Panc1 (cell line): ENCODE data around the gene SPEG. TPM values are rescaled to one million over a fixed set of nuclear protein-coding genes. Genes with fewer than 3 reads are reported as not detected.
A peak's percentile ranks its signal among the peaks of the same experiment; 100 is the strongest.
"Not testable (repeated sequence)": the region's sequence is repeated elsewhere in the genome, so short reads cannot be mapped to it uniquely, and the experiment has no call there.

Experiments used
- ATAC-seq: fragments of 200-7000 bp; cut with Tn5 transposase; 2 replicates; pipeline ENCODE4 v1.9.1; 2020; ENCODE audit warnings: mild to moderate bottlenecking, moderate library complexity
- BruUV-seq: library from RNA; stranded (reverse); fragments of 400-500 nt; replicated peaks from 2 replicates; lab custom pipeline; 2021; lab: Mats Ljungman, UMichigan
- CTCF ChIA-PET: fragments of 300-600 bp; sonication (Branson Sonifier 250); formaldehyde crosslinking; loops from one replicate; lab custom pipeline; 2022; ENCODE audit warnings: antibody characterized with exemption; lab: Charles Lee
- POLR2A ChIA-PET: fragments of 300-600 bp; sonication (Branson Sonifier 250); formaldehyde crosslinking; loops from one replicate; lab custom pipeline; 2022; ENCODE audit warnings: antibody characterized with exemption; lab: Charles Lee
- DNase-seq: peaks from one replicate; pipeline ENCODE4 v3.0.0-alpha.2; 2010; ENCODE audit warnings: low read depth, low spot score
- H3K27ac ChIP-seq: 2 replicates; pipeline ENCODE4 v1.5.1; 2011; ENCODE audit warnings: mild to moderate bottlenecking, low read length, inconsistent platforms
- H3K27me3 ChIP-seq: fragments of 200-500 bp; sonication (Bioruptor generic); 2 replicates; pipeline ENCODE4 v1.6.0; 2014; ENCODE audit warnings: low read length, inconsistent platforms; ENCODE audit not compliant: control insufficient read depth, insufficient read depth
- H3K36me3 ChIP-seq: fragments of 200-500 bp; sonication (Bioruptor generic); 2 replicates; pipeline ENCODE4 v1.5.1; 2014; ENCODE audit warnings: inconsistent platforms, mild to moderate bottlenecking, low read length, moderate library complexity; ENCODE audit not compliant: control insufficient read depth, insufficient read depth
- H3K4me1 ChIP-seq: 2 replicates; pipeline ENCODE4 v1.5.1; 2011; ENCODE audit warnings: inconsistent platforms, mild to moderate bottlenecking, low read length, moderate library complexity; ENCODE audit not compliant: control insufficient read depth, insufficient read depth
- H3K4me3 ChIP-seq, 2 experiments: 2 replicates each; pipeline ENCODE4 v1.5.1; 2011 to 2012; ENCODE audit warnings: low read depth in 2 of 2, low read length in 2 of 2, mild to moderate bottlenecking in 2 of 2, inconsistent platforms in 1 of 2, moderate library complexity in 1 of 2
- H3K9me3 ChIP-seq: fragments of 200-500 bp; sonication (Bioruptor generic); 2 replicates; pipeline ENCODE4 v1.5.1; 2014; ENCODE audit warnings: low read depth, mild to moderate bottlenecking, inconsistent platforms, low read length, moderate library complexity; ENCODE audit not compliant: control insufficient read depth, insufficient read depth
- POLR2AphosphoS5 ChIP-seq: IDR thresholded peaks from 2 replicates; pipeline ENCODE4 v1.6.1; 2012; ENCODE audit warnings: mild to moderate bottlenecking, low read depth, low read length, moderate library complexity
- REST ChIP-seq, 2 experiments: IDR thresholded peaks; 2 replicates each; pipeline ENCODE4 v1.6.1; 2011 to 2012; ENCODE audit warnings: low read depth in 2 of 2, control low read depth in 1 of 2, low read length in 1 of 2, mild to moderate bottlenecking in 1 of 2, moderate library complexity in 1 of 2; ENCODE audit not compliant: insufficient read depth in 1 of 2
- SIN3A ChIP-seq: IDR thresholded peaks from 2 replicates; pipeline ENCODE4 v1.6.1; 2012; ENCODE audit warnings: low read depth, mild to moderate bottlenecking, low read length, moderate library complexity, borderline replicate concordance; ENCODE audit not compliant: insufficient read depth
- TCF7L2 ChIP-seq: IDR thresholded peaks from 2 replicates; pipeline ENCODE4 v1.6.1; 2011; ENCODE audit warnings: mild to moderate bottlenecking, low read depth, low read length, inconsistent platforms
- in situ Hi-C: cut with HindIII; loops from 2 replicates; pipeline ENCODE4 v1.10.0; 2016; ENCODE audit warnings: low sequenced_read_pairs, low pct_unique_long_range_greater_than_20kb
- intact Hi-C: fragments of 100-400 bp; cut with micrococcal nuclease; formaldehyde crosslinking; loops from one replicate; pipeline ENCODE4 v1.10.0; 2022; ENCODE audit not compliant: unreplicated experiment
- total RNA-seq: library from RNA; stranded (reverse); gene quantifications from one replicate; pipeline ENCODE4 v1.2.1, GENCODE V29; 2021; ENCODE audit not compliant: unreplicated experiment
- TF ChIP-seq, protein P1 (sequence below): fragments of 450-650 bp; IDR thresholded peaks from 2 replicates; pipeline ENCODE4 v1.5.1; 2017; ENCODE audit warnings: mild to moderate bottlenecking

Gene SPEG
- total RNA-seq, 1 experiment from 2014 or later: 3.4 TPM

- ATAC-seq: no peak
- CTCF ChIA-PET: interaction anchor here (0.6 to 1.5 kb wide), 5 partner anchors 36 to 266 kb away, joined by 4 to 8 read pairs (median 5); no protein-coding TSS in a partner anchor
- intact Hi-C loops (no loop called here), in situ Hi-C loops (no loop called here)
- POLR2A ChIA-PET: interaction anchor here (0.9 kb wide), 1 partner anchor 10 kb away, joined by 3 read pairs; no protein-coding TSS in a partner anchor
- no peak for DNase-seq
- H3K27ac ChIP-seq: peak overlapping the region; percentile 87
- no TSS peak for BruUV-seq
- H3K9me3 ChIP-seq: no peaks in the 10 kb centered on the region
- TF ChIP-seq POLR2AphosphoS5 (no peak), REST (IDR thresholded peaks at IDR 0.05; ENCODE audit: insufficient read depth in 1 of 2, low read depth in 2 of 2, low read length in 1 of 2) (no peak), SIN3A (no peak), TCF7L2 (no peak)
- TF ChIP-seq, protein P1, sequence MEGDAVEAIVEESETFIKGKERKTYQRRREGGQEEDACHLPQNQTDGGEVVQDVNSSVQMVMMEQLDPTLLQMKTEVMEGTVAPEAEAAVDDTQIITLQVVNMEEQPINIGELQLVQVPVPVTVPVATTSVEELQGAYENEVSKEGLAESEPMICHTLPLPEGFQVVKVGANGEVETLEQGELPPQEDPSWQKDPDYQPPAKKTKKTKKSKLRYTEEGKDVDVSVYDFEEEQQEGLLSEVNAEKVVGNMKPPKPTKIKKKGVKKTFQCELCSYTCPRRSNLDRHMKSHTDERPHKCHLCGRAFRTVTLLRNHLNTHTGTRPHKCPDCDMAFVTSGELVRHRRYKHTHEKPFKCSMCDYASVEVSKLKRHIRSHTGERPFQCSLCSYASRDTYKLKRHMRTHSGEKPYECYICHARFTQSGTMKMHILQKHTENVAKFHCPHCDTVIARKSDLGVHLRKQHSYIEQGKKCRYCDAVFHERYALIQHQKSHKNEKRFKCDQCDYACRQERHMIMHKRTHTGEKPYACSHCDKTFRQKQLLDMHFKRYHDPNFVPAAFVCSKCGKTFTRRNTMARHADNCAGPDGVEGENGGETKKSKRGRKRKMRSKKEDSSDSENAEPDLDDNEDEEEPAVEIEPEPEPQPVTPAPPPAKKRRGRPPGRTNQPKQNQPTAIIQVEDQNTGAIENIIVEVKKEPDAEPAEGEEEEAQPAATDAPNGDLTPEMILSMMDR: no peak
- peaks cover 12% of the 10 kb centered on the region for H3K4me1 ChIP-seq
- peak overlapping the region; percentile 51 for H3K4me3 ChIP-seq
- no peaks in the 10 kb centered on the region for H3K27me3 ChIP-seq
- H3K36me3 ChIP-seq: peaks cover 6% of the 10 kb centered on the region
Measured at GRCh38 chr2:219388907-219389156, 45.8 kb upstream of the SPEG start.

DNA sequence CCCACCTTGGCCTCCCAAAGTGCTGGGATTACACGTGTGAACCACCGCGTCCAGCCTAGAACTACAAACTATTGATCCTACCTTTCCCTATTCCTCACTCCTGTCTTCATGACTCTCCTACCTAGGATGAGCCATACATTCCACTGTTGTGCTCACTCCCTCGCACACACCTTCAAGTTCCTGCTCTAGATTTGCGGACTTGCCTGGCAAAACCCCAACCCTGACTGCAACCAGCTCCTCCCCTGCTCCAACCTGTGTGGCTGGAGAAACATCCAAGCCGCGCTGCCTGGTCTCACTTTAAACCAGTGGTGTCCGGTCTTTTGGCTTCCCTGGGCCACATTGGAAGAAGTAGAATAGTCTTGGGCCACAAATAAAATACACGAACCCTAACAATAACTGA lies 41.9 kb upstream of the SPEG start:
- no peak overlapping the region; the same call in 1 of the 2 replicates for H3K27ac ChIP-seq
- DNase-seq: no peak
- H3K9me3 ChIP-seq: no peaks in the 10 kb centered on the region
- in situ Hi-C loops (no loop called here), intact Hi-C loops (no loop called here)
- no peaks in the 10 kb centered on the region for H3K36me3 ChIP-seq
- H3K4me3 ChIP-seq: no peak overlapping the region
- ATAC-seq: no peak
- ChIA-PET CTCF (no interaction called here), POLR2A (no interaction called here)
- peaks cover 6% of the 10 kb centered on the region; the same call in 1 of the 2 replicates for H3K4me1 ChIP-seq
- no TSS peak for BruUV-seq
- no peaks in the 10 kb centered on the region for H3K27me3 ChIP-seq
- TF ChIP-seq POLR2AphosphoS5: no peak
- no peak for TF ChIP-seq REST (IDR thresholded peaks at IDR 0.05; ENCODE audit: insufficient read depth in 1 of 2, low read depth in 2 of 2, low read length in 1 of 2)
- TF ChIP-seq, protein P1: no peak
- TF ChIP-seq SIN3A: no peak
- TF ChIP-seq TCF7L2: no peak

GRCh38 chr2:219395056-219395455 lies 39.6 kb upstream of the SPEG start:
- H3K27me3 ChIP-seq, H3K4me3 ChIP-seq, H3K9me3 ChIP-seq, BruUV-seq, DNase-seq, H3K27ac ChIP-seq, CTCF ChIA-PET, ATAC-seq, intact Hi-C loops, H3K36me3 ChIP-seq, POLR2A ChIA-PET, in situ Hi-C loops: not testable (repeated sequence)
- H3K4me1 ChIP-seq: peaks cover 20% of the 10 kb centered on the region
